Measurements from ENCODE around the gene FAM151A. TPM values are rescaled to one million over a fixed set of nuclear protein-coding genes. Genes with fewer than 3 reads are reported as not detected.

Gene FAM151A
- total RNA-seq, 2 experiments from 2014 or later: not detected

GRCh38 chr1:54585181-54586066 is 37.9 kb downstream of the FAM151A start:
- Mint-ChIP-seq H3K4me3 (no peak overlapping the region), H3K27me3 (no peaks in the 10 kb centered on the region), H3K9me3 (no peaks in the 10 kb centered on the region), H3K36me3 (no peaks in the 10 kb centered on the region), H3K4me1 (peaks cover 7% of the 10 kb centered on the region), H3K27ac (peak overlapping the region; percentile 18)
- ATAC-seq (ENCODE audit: low read depth): no peak
- DNase-seq: no peak
- POLR2A ChIA-PET: no interaction called here

GRCh38 chr1:54584575-54584974 is 38.8 kb downstream of the FAM151A start:
- ATAC-seq (ENCODE audit: low read depth): no peak
- DNase-seq: no peak
- H3K9me3 Mint-ChIP-seq: no peaks in the 10 kb centered on the region
- H3K4me1 Mint-ChIP-seq: peaks cover 7% of the 10 kb centered on the region
- no peak overlapping the region for H3K27ac Mint-ChIP-seq
- H3K36me3 Mint-ChIP-seq: no peaks in the 10 kb centered on the region
- no peak overlapping the region for H3K4me3 Mint-ChIP-seq
- no peaks in the 10 kb centered on the region for H3K27me3 Mint-ChIP-seq
- POLR2A ChIA-PET: no interaction called here

GRCh38 chr1:54583871-54584270 is 39.5 kb downstream of the FAM151A start:
- Mint-ChIP-seq H3K9me3 (no peaks in the 10 kb centered on the region), H3K4me1 (peaks cover 7% of the 10 kb centered on the region), H3K4me3 (no peak overlapping the region), H3K27ac (no peak overlapping the region), H3K36me3 (no peaks in the 10 kb centered on the region), H3K27me3 (no peaks in the 10 kb centered on the region)
- ATAC-seq (ENCODE audit: low read depth): no peak
- no peak for DNase-seq
- POLR2A ChIA-PET: no interaction called here

- Mint-ChIP-seq H3K27me3 (no peaks in the 10 kb centered on the region), H3K9me3 (no peaks in the 10 kb centered on the region), H3K4me3 (no peak overlapping the region), H3K36me3 (no peaks in the 10 kb centered on the region), H3K27ac (no peak overlapping the region), H3K4me1 (peaks cover 2% of the 10 kb centered on the region)
- DNase-seq (no peak), ATAC-seq (ENCODE audit: low read depth) (no peak)
- POLR2A ChIA-PET: no interaction called here
Observed at GRCh38 chr1:54583307-54583686, 40.0 kb downstream of the FAM151A start.

GRCh38 chr1:54582566-54583306 is 40.6 kb downstream of the FAM151A start:
- H3K27ac Mint-ChIP-seq: no peak overlapping the region
- POLR2A ChIA-PET: no interaction called here

GRCh38 chr1:54581621-54582035 is 41.7 kb downstream of the FAM151A start:
- Mint-ChIP-seq H3K9me3 (no peaks in the 10 kb centered on the region), H3K4me1 (no peaks in the 10 kb centered on the region), H3K4me3 (no peak overlapping the region), H3K36me3 (no peaks in the 10 kb centered on the region), H3K27me3 (no peaks in the 10 kb centered on the region), H3K27ac (no peak overlapping the region)
- ATAC-seq (ENCODE audit: low read depth): no peak
- POLR2A ChIA-PET: no interaction called here
- no peak for DNase-seq

More at GRCh38 chr1:54582566-54583306, 40.6 kb downstream of the FAM151A start:
- Mint-ChIP-seq H3K4me1 (no peaks in the 10 kb centered on the region), H3K9me3 (no peaks in the 10 kb centered on the region), H3K27me3 (no peaks in the 10 kb centered on the region), H3K36me3 (no peaks in the 10 kb centered on the region), H3K4me3 (no peak overlapping the region)
- ATAC-seq (ENCODE audit: low read depth): no peak
- no peak for DNase-seq

- Mint-ChIP-seq H3K27me3 (no peaks in the 10 kb centered on the region), H3K4me3 (no peak overlapping the region), H3K4me1 (peaks cover under 1% of the 10 kb centered on the region), H3K36me3 (no peaks in the 10 kb centered on the region), H3K27ac (no peak overlapping the region), H3K9me3 (no peaks in the 10 kb centered on the region)
- DNase-seq: no peak
- ATAC-seq (ENCODE audit: low read depth): no peak
- POLR2A ChIA-PET: no interaction called here
Observed at GRCh38 chr1:54580856-54581550, 42.3 kb downstream of the FAM151A start.

GRCh38 chr1:54579337-54579781 is 44.0 kb downstream of the FAM151A start:
- Mint-ChIP-seq H3K4me3 (no peak overlapping the region), H3K9me3 (no peaks in the 10 kb centered on the region), H3K27ac (no peak overlapping the region), H3K36me3 (no peaks in the 10 kb centered on the region), H3K4me1 (peaks cover 2% of the 10 kb centered on the region), H3K27me3 (no peaks in the 10 kb centered on the region)
- no peak for ATAC-seq (ENCODE audit: low read depth)
- POLR2A ChIA-PET: no interaction called here
- DNase-seq: no peak

GRCh38 chr1:54577612-54578011 is 45.7 kb downstream of the FAM151A start:
- POLR2A ChIA-PET: interaction anchor here (0.6 kb wide), 1 partner anchor 10 kb away, joined by 4 read pairs; no protein-coding TSS in a partner anchor
- peaks cover 2% of the 10 kb centered on the region for H3K4me1 Mint-ChIP-seq
- no peak for DNase-seq
- H3K9me3 Mint-ChIP-seq: no peaks in the 10 kb centered on the region
- no peak overlapping the region for H3K4me3 Mint-ChIP-seq
- no peaks in the 10 kb centered on the region for H3K27me3 Mint-ChIP-seq
- no peak for ATAC-seq (ENCODE audit: low read depth)
- no peaks in the 10 kb centered on the region for H3K36me3 Mint-ChIP-seq
- no peak overlapping the region for H3K27ac Mint-ChIP-seq

GRCh38 chr1:54575605-54576290 is 47.6 kb downstream of the FAM151A start:
- H3K4me1 Mint-ChIP-seq: peaks cover 10% of the 10 kb centered on the region
- no peak overlapping the region for H3K4me3 Mint-ChIP-seq
- ATAC-seq (ENCODE audit: low read depth) (no peak), DNase-seq (no peak)
- H3K27me3 Mint-ChIP-seq: no peaks in the 10 kb centered on the region
- no peaks in the 10 kb centered on the region for H3K36me3 Mint-ChIP-seq
- H3K27ac Mint-ChIP-seq: no peak overlapping the region
- no peaks in the 10 kb centered on the region for H3K9me3 Mint-ChIP-seq
- POLR2A ChIA-PET: no interaction called here

GRCh38 chr1:54575161-54575560 is 48.2 kb downstream of the FAM151A start:
- POLR2A ChIA-PET: no interaction called here
- H3K27me3 Mint-ChIP-seq: no peaks in the 10 kb centered on the region
- ATAC-seq (ENCODE audit: low read depth) (no peak), DNase-seq (no peak)
- H3K36me3 Mint-ChIP-seq: no peaks in the 10 kb centered on the region
- no peaks in the 10 kb centered on the region for H3K9me3 Mint-ChIP-seq
- H3K27ac Mint-ChIP-seq: no peak overlapping the region
- peaks cover 10% of the 10 kb centered on the region for H3K4me1 Mint-ChIP-seq
- H3K4me3 Mint-ChIP-seq: no peak overlapping the region

- Mint-ChIP-seq H3K27ac (no peak overlapping the region), H3K4me3 (no peak overlapping the region), H3K27me3 (no peaks in the 10 kb centered on the region), H3K9me3 (no peaks in the 10 kb centered on the region), H3K36me3 (no peaks in the 10 kb centered on the region), H3K4me1 (peaks cover 10% of the 10 kb centered on the region)
- DNase-seq (no peak), ATAC-seq (ENCODE audit: low read depth) (no peak)
- POLR2A ChIA-PET: no interaction called here
Observed at GRCh38 chr1:54574158-54574778, 49.1 kb downstream of the FAM151A start.

GRCh38 chr1:54572542-54572850 is 50.8 kb downstream of the FAM151A start:
- no peak overlapping the region for H3K27ac Mint-ChIP-seq
- POLR2A ChIA-PET: no interaction called here
- peaks cover 10% of the 10 kb centered on the region for H3K4me1 Mint-ChIP-seq
- H3K36me3 Mint-ChIP-seq: no peaks in the 10 kb centered on the region
- ATAC-seq (ENCODE audit: low read depth): no peak
- no peak for DNase-seq
- H3K9me3 Mint-ChIP-seq: no peaks in the 10 kb centered on the region
- H3K27me3 Mint-ChIP-seq: no peaks in the 10 kb centered on the region
- H3K4me3 Mint-ChIP-seq: no peak overlapping the region

Measured in activated naive CD8-positive, alpha-beta T cell treated with anti-CD3 and anti-CD28 coated beads, Interleukin-2, amount 10 ng/mL, durations not matched to agents 7 days and 5 days (primary cell).